Urinary bladder (tissue), 4 donors: ENCODE results near the gene SPOCK1. TPM values are rescaled to one million over a fixed set of nuclear protein-coding genes. Genes with fewer than 3 reads are reported as not detected.

ENCODE experiments used
- DNase-seq: peaks from one replicate; pipeline ENCODE4 v3.0.0-alpha.2; 2015; ENCODE audit errors: extremely low spot score
- H3K27ac ChIP-seq: one replicate; pipeline ENCODE4 v1.5.1; 2013; ENCODE audit warnings: low read depth, mild to moderate bottlenecking, moderate library complexity
- H3K36me3 ChIP-seq: one replicate; pipeline ENCODE4 v1.6.1; 2013; ENCODE audit warnings: mild to moderate bottlenecking, moderate library complexity; ENCODE audit not compliant: insufficient read depth
- H3K4me1 ChIP-seq: one replicate; pipeline ENCODE4 v1.6.1; 2013; ENCODE audit warnings: mild to moderate bottlenecking, moderate library complexity; ENCODE audit not compliant: insufficient read depth
- H3K4me3 ChIP-seq: one replicate; pipeline ENCODE4 v1.5.1; 2013; ENCODE audit warnings: low read depth, low read length
- WGBS: extraction: QIAGEN DNeasy Blood & Tissue Kit; methylation state at CpG from one replicate; pipeline ENCODE4 v1.1.7; 2013; 5-methylcytosine and 5-hydroxymethylcytosine counted together
- polyA plus RNA-seq: library from polyadenylated mRNA; stranded (reverse); fragments of 200-250 nt; gene quantifications from one replicate; pipeline ENCODE4 v1.2.3, GENCODE V29; 2013
- total RNA-seq: library from RNA; depleted of rRNA; stranded (reverse); fragments of >200 nt; gene quantifications from one replicate; pipeline ENCODE4 v1.2.3, GENCODE V29; 2014
- donor health status: healthy with polysubstance abuse.
- donor health status: healthy.

The SPOCK1 gene
- total and polyA plus RNA-seq, 2 donors = 8.9 to 11.2 TPM

- Histone ChIP-seq H3K27ac (no peak overlapping the region), H3K36me3 (no peaks in the 10 kb centered on the region), H3K4me3 (no peak overlapping the region), H3K4me1 (no peaks in the 10 kb centered on the region)
- WGBS = 56% methylated on average over 3 of the region's 3 CpGs
- DNase-seq = no peak
Observed at GRCh38 chr5:137448868-137449267, 50.3 kb downstream of the SPOCK1 start.

- Histone ChIP-seq H3K4me1 (no peaks in the 10 kb centered on the region), H3K4me3 (no peak overlapping the region), H3K36me3 (no peaks in the 10 kb centered on the region), H3K27ac (no peak overlapping the region)
- no peak for DNase-seq
- 69% methylated on average over 4 of the region's 4 CpGs for WGBS
Observed at GRCh38 chr5:137446615-137447014, 52.5 kb downstream of the SPOCK1 start.

GRCh38 chr5:137446151-137446550, 53.0 kb downstream of the SPOCK1 start:
- Histone ChIP-seq H3K4me1 (no peaks in the 10 kb centered on the region), H3K36me3 (no peaks in the 10 kb centered on the region), H3K4me3 (no peak overlapping the region), H3K27ac (no peak overlapping the region)
- WGBS = 56% methylated on average over 1 of the region's 1 CpG
- no peak for DNase-seq

GRCh38 chr5:137442660-137443059, 56.5 kb downstream of the SPOCK1 start:
- no peak overlapping the region for H3K4me3 ChIP-seq
- H3K27ac ChIP-seq = no peak overlapping the region
- no peak for DNase-seq
- H3K36me3 ChIP-seq = no peaks in the 10 kb centered on the region
- no peaks in the 10 kb centered on the region for H3K4me1 ChIP-seq
- WGBS = 44% methylated on average over 1 of the region's 1 CpG

- no peak for DNase-seq
- 92% methylated on average over 2 of the region's 2 CpGs for WGBS
- H3K27ac ChIP-seq = no peak overlapping the region
- no peaks in the 10 kb centered on the region for H3K36me3 ChIP-seq
- H3K4me3 ChIP-seq = no peak overlapping the region
- H3K4me1 ChIP-seq = no peaks in the 10 kb centered on the region
Observed at GRCh38 chr5:137441476-137441875, 57.6 kb downstream of the SPOCK1 start.

GRCh38 chr5:137440795-137441194, 58.3 kb downstream of the SPOCK1 start:
- H3K36me3 ChIP-seq = no peaks in the 10 kb centered on the region
- no peaks in the 10 kb centered on the region for H3K4me1 ChIP-seq
- no peak for DNase-seq
- no peak overlapping the region for H3K4me3 ChIP-seq
- WGBS = 53% methylated on average over 3 of the region's 3 CpGs
- H3K27ac ChIP-seq = no peak overlapping the region

GRCh38 chr5:137439645-137440044, 59.5 kb downstream of the SPOCK1 start:
- Histone ChIP-seq H3K4me1 (no peaks in the 10 kb centered on the region), H3K4me3 (no peak overlapping the region), H3K27ac (no peak overlapping the region), H3K36me3 (no peaks in the 10 kb centered on the region)
- WGBS = 54% methylated on average over 3 of the region's 3 CpGs
- no peak for DNase-seq

GRCh38 chr5:137438932-137439331, 60.2 kb downstream of the SPOCK1 start:
- H3K36me3 ChIP-seq = no peaks in the 10 kb centered on the region
- WGBS = 77% methylated on average over 2 of the region's 2 CpGs
- H3K27ac ChIP-seq = no peak overlapping the region
- no peaks in the 10 kb centered on the region for H3K4me1 ChIP-seq
- no peak for DNase-seq
- H3K4me3 ChIP-seq = no peak overlapping the region

- Histone ChIP-seq H3K4me3 (no peak overlapping the region), H3K27ac (no peak overlapping the region), H3K36me3 (no peaks in the 10 kb centered on the region), H3K4me1 (no peaks in the 10 kb centered on the region)
- 62% methylated on average over 1 of the region's 1 CpG for WGBS
- no peak for DNase-seq
Observed at GRCh38 chr5:137437774-137438173, 61.4 kb downstream of the SPOCK1 start.

GRCh38 chr5:137433539-137433938, 65.6 kb downstream of the SPOCK1 start:
- Histone ChIP-seq H3K36me3 (no peaks in the 10 kb centered on the region), H3K4me1 (no peaks in the 10 kb centered on the region), H3K4me3 (no peak overlapping the region), H3K27ac (no peak overlapping the region)
- 87% methylated on average over 2 of the region's 2 CpGs for WGBS
- DNase-seq = no peak

- no peak for DNase-seq
- 43% methylated on average over 2 of the region's 2 CpGs for WGBS
- Histone ChIP-seq H3K36me3 (no peaks in the 10 kb centered on the region), H3K4me3 (no peak overlapping the region), H3K4me1 (no peaks in the 10 kb centered on the region), H3K27ac (no peak overlapping the region)
Observed at GRCh38 chr5:137432376-137432775, 66.8 kb downstream of the SPOCK1 start.

GRCh38 chr5:137431051-137431450, 68.1 kb downstream of the SPOCK1 start:
- no peak for DNase-seq
- 30% methylated on average over 2 of the region's 2 CpGs for WGBS

GRCh38 chr5:137415231-137415681, 83.9 kb downstream of the SPOCK1 start:
- no peak for DNase-seq
- Histone ChIP-seq H3K27ac (no peak overlapping the region), H3K36me3 (no peaks in the 10 kb centered on the region), H3K4me3 (no peak overlapping the region), H3K4me1 (no peaks in the 10 kb centered on the region)
- 58% methylated on average over 2 of the region's 2 CpGs for WGBS

More at GRCh38 chr5:137431051-137431450, 68.1 kb downstream of the SPOCK1 start:
- H3K4me3 ChIP-seq = no peak overlapping the region
- H3K4me1 ChIP-seq = no peaks in the 10 kb centered on the region
- no peak overlapping the region for H3K27ac ChIP-seq
- H3K36me3 ChIP-seq = no peaks in the 10 kb centered on the region

GRCh38 chr5:137414112-137414755, 84.9 kb downstream of the SPOCK1 start:
- no peaks in the 10 kb centered on the region for H3K36me3 ChIP-seq
- H3K27ac ChIP-seq = no peak overlapping the region
- H3K4me1 ChIP-seq = no peaks in the 10 kb centered on the region
- H3K4me3 ChIP-seq = no peak overlapping the region
- DNase-seq = no peak
- WGBS = 29% methylated on average over 1 of the region's 1 CpG

- Histone ChIP-seq H3K36me3 (no peaks in the 10 kb centered on the region), H3K4me1 (no peaks in the 10 kb centered on the region), H3K4me3 (no peak overlapping the region), H3K27ac (no peak overlapping the region)
- no peak for DNase-seq
- 96% methylated on average over 1 of the region's 1 CpG for WGBS
Observed at GRCh38 chr5:137412136-137412535, 87.0 kb downstream of the SPOCK1 start.
